Measurements from ENCODE around the gene CDC73.
A peak's percentile ranks its signal among the peaks of the same experiment; 100 is the strongest.

CDC73 gene

GRCh38 chr1:193121616-193122593, at the start of gene CDC73:
TSS of gene CDC73 (plus strand) at chr1:193122031. CDS start at chr1:193122201, 170 bp downstream.
- peak; percentile 99 for DNase-seq

DNA sequence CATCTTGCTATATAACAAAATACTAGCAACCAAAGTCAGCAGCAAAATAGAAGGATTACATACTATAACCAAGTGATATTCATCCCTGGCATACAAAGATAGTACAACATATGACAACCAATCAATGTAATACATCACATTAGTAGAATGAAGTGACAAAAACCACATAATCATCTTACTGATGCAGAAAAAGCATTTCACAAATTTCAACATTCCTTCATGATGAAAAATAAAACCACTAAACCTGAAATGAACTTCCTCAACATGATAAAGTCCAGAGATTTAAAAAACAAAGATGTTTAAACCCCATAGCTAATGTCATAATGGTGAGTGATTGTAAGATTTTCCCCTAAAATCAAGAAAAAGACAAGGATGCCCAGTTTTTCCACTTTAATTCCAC, 43.8 kb upstream of the CDC73 start:
- no peak for DNase-seq

DNA sequence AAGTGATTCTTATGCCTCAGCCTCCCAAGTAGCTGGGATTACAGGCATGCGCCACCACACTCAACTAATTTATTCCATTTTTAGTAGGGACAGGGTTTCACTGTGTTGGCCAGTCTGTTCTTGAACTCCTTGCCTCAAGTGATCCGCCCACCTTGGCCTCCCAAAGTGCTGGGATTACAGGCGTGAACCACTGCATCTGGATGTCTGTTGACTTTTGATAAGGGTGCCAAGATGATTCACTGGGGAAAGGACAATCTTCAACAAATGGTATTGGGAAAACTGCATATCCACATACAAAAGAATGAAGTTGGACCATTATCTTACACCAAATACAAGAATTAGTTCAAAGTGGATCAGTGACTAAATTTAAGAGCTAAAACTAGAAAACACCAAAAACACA, 42.6 kb upstream of the CDC73 start:
- DNase-seq: no peak

DNA sequence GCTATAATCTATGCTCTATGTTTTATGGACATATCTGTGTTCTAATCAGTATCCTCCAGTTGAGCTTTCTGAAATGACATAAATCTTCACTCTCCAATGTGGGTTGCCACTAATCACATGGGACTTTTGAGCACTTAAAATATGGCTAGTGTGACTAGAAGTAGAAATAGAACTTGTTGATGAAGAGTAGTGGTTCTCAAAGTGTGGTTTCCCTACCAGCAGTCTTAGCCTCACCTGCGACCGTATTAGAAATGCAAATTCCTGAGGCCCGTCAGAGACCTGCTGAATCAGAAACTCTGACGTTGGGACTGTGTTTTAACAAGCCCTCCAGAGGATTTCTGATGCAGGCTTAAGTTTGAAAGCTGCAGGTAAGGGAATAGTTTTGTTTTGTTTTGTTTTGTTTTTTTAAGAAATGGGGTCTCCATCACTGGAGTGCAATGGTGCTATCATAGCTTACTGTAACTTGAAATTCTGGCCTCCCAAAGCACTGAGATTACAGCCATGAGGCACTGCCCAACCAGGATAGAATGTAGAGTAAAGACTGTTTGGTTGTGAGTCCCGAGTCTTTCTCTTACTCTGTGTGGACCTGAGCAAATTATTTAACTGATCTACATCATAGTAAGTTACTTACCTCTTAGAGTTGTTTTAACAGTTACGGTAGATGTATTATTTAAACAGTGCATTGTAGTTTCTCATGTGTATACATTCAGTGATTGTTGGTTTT, 38.3 kb upstream of the CDC73 start:
- DNase-seq: no peak

DNA sequence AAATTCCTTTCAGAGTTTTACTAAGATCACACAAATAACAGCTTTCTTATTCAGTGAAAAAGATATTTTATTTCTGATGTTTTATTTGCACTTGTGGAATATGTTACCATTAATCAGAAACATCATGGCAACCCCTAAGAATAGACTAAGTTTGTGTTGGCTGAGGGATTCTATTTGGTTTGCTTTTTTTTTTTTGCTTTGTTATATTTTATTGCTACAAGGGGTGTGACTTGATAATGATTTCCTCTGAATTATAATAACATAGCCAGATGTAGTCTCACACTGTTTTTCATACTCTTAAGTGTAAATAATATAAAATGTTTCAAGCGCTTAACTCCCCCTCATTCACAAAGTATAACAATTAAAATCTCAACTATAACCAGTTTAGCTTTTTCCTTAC, 36.6 kb upstream of the CDC73 start:
- DNase-seq: no peak

GRCh38 chr1:193086342-193086741, 35.5 kb upstream of the CDC73 start:
- DNase-seq: no peak

DNA sequence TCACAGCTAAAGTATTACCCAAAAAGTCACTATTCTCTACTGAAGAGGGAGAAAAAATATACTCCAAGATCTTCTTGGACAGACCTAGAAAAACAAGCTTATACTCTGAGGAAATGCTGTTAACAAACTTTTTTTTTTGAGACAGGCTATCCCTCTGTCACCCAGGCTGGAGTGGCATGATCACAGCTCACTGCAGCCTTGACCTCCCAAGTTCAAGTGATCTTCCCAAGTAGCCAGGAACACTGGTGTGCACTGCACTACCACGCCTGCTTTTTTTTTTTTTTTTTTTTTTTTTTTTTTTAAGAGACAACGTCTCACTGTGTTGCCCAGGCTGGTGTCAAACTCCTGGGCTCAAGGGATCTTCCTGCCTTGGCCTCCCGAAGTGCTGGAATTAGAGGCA, 33.9 kb upstream of the CDC73 start:
- no peak for DNase-seq

- DNase-seq: no peak
Measured at GRCh38 chr1:193090865-193091264, 31.0 kb upstream of the CDC73 start.

GRCh38 chr1:193094112-193094511, 27.7 kb upstream of the CDC73 start:
- DNase-seq: no peak

- no peak for DNase-seq
Measured at GRCh38 chr1:193102662-193103061, 19.2 kb upstream of the CDC73 start.

DNA sequence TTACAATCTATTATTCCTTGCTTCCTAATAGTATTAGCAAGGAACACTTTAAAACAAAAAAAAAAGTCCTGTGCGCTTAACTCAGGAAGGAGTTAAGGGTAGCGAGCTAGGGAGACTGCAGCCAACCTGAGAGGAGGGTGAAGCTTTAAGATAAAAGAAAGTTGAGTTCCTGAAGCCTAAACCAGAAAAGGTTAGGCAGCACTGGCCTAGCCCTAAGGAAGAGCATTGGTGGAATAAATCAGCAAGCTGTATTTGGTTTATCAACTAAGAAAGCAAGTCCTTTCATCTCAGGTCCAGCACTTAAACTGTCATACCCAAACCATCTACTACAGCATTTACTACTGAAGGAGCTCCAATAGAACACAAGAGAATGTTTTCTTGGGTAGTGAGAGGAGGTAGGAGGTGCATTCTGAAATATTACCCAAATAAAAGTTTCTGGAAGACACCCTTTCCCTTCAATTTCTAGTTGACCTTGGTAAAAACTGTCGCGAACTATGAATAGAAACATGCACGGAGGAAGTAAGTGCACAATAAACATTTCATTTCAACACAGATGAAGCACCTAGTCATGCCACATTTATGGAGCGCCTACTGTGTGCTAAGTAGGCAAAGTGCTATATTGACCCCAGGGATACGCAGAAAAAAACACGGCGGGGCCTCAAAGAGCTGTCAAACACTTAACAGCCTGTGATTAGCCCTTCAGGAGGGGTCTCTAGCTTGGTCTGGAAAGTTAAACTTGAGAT, 17.9 kb upstream of the CDC73 start:
- no peak for DNase-seq

DNA sequence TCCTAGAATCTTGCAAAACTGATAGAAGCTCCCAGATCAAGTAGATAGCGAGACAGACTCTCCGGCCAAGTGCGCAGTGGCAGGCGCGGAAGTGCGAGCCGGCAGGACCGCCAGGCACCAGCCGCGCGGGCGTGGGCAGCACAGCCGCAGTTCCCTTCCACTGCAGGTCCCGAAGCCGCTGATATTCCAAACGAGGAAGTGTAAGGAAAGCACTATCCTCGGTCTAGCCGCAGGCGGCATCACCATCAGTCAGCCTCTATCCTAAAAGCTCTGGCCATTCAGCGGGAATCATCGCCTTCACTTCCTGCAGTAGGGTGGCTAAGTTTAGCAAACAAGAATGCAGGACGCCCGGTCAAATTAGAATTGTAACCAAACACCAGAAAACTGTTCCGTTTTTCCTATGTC, 17.3 kb upstream of the CDC73 start:
- peak; percentile 34 for DNase-seq

GRCh38 chr1:193104907-193105820, 16.7 kb upstream of the CDC73 start, which contains the start of gene GLRX2:
TSS of gene GLRX2 (minus strand) at chr1:193105414. CDS start at chr1:193105382, 32 bp downstream.
- DNase-seq: peak; percentile 94

GRCh38 chr1:193105821-193106177, 16.0 kb upstream of the CDC73 start:
- no peak for DNase-seq

DNA sequence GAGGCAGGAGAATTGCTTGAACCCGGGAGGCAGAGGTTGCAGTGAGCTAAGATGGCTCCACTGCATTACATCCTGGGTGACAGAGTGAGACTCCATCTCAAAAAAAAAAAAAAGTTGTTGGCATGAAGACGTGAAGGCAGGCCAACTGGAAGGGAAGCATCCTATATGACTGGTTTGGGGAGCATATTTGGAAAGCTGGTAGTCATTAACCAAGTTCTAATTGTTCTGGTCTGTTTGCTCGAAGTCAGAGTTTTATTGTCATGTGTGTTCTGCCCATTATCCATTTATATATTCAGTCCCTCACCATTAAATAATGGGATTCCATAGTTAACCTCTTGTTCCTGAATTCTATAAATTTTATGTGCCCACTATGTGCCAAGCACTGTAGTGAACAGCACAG, 13.4 kb upstream of the CDC73 start:
- no peak for DNase-seq

DNA sequence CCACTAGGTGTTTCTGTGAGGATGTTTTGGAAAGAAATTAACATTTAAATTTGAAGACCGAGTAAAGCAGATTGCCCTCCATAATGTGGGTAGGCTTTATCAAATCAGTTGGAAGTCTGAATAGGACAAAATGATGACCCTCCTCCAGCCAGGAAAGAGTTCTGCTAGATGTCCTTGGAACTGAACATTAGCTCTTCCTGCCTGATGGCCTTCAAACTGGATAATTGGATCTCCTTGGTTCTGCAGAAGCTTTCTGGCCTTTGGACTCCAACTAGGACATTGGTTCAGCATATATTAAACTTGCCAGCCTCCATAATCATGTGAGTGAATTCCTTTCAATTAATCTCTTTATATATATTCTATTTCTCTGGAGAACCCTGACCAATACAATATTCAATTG, 12.2 kb upstream of the CDC73 start:
- no peak for DNase-seq

DNA sequence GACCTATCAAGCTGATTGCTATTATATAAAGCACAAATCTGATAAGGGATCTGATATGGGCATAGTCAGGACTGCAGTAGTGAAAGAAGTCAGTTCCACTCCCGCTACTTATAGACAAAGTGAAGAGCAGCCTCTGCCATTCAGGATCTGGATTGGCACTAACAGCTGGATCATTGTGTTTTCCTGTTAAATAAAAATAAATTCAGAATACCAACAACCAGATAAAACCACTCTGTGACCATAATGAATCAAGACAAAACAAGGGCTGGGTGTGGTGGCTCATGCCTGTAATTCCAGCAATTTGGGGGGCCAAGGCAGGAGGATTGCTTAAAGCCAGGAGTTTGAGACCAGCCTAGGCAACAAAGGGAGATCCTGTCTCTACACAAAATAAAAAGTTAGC, 11.6 kb upstream of the CDC73 start:
- DNase-seq: no peak

DNA sequence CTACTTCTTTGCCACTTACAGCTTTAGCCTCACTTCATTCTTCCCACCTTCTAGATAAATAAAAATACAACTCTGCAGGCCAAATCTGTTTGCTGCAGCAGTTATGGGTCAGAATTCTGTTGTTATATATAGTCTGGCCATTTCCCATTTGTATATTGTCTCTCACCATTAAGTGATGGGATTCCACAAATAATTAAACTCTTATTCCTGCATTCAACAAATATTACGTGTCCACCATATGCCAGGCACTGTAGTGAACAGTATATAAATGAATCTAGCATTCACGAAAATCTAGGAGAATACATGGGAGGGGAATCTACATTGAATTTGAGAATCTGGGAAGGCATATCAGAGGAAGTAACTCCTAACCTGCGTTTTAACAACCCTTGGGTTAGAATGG, 11.0 kb upstream of the CDC73 start:
- no peak for DNase-seq

DNA sequence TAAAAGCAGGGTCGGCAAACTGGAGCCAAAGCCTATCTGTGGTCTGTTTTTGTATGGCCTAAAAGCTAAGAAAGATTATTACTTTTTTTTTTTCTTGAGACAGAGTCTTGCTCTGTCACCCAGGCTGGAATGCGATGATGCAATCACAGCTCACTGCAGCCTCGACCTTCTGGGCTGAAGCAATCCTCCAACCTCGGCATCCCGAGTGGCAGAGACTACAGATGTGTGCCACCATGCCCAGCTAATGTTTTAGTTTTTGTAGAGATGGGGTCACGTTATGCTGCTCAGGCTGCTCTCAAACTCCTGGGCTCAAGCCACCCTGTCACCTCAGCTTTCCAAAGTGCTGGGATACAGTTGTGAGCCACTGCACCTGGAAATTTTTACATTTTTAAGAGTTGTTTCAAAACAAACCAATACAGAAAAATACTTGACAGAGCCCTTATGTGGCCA, 10.2 kb upstream of the CDC73 start:
- DNase-seq: no peak

DNA sequence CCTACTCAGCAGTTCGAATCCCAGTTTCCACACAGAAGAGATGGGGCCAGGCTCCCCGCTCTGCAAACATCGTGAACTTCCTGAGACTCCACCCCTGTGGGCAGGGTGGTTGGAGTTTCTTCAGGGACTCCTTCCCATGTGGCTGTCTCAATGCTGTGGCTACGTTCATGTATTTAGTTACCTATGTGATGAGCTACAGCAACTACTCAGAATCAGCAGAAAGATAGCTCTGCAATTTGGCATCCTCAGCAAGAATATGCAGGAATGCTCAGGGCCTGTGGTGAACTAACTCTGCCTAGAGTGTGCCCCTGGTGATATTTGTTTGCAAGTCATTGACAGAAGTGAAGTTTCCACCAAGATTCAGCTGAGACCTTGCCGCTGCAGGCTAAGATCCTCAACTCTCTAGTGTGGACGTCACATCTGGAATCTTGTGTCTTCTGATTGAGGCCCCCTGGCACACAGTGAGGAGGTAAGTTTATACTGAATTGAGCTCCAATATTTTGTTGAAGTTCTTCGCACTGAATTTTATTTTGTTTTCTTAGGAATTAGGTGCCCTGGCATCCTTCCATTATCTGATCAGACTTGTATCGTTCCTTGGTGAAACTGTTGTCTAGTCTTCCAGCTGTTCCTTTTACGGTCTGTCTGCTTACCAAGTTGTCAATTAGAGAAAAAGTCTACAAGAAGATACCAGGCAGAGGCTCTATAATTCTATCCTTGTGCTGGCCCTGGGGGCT, 8.4 kb upstream of the CDC73 start:
- no peak for DNase-seq

- no peak for DNase-seq
Measured at GRCh38 chr1:193113992-193114332, 7.9 kb upstream of the CDC73 start.
